ENCODE data around the gene ARFGAP3.

The ARFGAP3 gene

DNA sequence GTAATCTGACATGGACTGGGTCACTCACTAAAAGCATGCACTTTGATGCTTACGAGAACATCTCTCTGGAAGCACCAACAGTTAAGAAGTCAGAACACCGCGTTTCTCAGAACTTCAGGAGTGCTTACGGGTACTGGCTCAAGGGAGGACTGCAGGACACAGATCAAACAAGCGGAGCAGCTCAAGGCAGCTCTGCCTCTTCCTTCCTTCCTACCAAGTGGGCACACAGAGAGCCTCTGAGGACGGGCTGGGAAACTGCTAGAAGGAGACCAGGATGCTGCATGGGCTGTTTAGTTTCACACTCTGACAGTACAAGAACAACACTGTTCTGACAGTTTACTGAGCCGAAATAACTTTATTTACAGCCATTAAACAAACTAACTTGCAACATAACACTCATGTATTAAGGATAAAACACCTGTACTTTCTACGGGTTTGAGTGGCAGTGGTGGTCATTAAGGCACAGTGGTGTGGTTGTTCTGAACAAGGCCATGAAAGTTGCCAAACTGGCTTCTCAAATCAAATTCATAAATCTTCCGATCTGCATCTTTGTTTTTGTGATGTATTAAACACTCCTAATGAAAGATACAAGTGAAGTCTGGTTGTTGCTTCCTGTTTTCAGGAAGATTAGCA is 37.5 kb downstream of the ARFGAP3 start:
- no peak for DNase-seq (ENCODE audit: low read depth)

DNA sequence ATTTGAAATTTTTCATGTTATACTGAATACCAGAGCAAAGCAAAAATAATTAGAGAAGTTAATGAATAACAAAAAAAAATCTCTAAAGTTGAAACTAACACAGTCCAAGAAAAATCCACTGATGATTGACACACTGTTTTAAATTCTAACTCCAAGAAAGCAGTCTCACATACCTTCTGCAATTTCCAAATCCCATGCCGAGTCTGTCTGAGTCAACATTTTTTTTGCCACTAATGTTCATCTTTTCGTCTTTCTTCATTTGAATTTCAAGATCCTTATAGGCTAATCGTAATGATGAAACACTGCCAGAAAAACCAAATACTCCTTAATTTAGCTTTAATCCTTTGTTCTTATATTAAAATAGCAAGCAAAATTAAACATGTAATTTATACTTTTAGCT is 39.5 kb downstream of the ARFGAP3 start:
- DNase-seq (ENCODE audit: low read depth) = no peak

DNA sequence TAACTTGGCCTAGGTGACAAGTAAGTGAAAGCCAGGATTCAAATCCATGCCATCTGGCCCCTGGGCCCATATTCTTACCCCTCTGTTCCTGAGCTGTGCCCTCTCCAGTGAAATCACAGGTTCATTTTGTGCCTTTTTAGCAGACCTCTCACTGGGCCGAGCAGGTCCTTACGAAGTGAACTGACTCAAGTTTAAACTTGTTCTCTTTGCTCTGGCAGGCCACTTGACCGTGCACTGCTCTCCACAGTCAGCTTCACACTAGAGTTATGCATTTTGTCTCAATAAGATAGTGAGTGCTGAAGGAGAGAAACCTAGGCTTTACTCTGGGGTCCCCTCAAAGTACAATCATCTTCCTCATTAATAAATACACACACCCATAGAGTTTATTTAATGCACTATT is 40.7 kb downstream of the ARFGAP3 start:
- DNase-seq (ENCODE audit: low read depth) = no peak

DNA sequence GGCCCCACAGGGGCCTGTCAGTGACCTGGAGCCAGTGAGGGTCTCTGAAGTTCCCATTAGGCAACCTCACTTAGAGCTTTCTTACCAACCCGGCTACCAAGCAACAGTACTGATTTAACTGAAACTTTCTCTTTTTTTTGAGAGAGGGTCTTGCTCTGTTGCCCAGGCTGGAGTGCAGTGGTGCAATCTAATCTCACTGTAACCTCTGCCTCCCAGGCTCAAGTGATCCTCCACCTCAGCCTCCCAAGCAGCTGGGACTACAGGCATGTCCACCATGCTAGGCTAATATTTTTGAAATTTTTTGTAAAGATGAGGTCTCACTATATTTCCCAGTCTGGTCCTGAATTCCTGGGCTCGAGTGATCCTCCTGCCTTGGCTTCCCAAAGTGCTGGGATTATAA is 42.5 kb downstream of the ARFGAP3 start:
- DNase-seq (ENCODE audit: low read depth) = no peak

DNA sequence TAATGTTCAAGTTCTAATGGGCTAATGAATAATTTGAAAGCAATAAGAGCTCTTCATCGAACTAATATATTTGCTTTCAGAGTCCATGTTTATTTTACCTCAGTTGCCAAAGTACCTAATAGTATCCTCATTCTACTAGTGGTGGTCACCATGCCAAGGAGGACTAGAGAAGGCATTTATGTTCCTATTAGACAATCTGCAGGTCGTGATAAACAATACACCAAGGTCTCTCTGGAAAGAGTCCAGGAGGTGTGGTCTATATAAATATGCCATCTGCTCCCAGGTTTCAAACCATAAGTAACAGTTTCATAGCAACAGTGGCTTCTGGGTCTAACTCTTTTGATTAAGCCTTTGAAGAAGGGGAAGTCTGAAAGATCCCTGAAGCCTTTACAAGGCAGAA is 42.9 kb downstream of the ARFGAP3 start:
- no peak for DNase-seq (ENCODE audit: low read depth)

DNA sequence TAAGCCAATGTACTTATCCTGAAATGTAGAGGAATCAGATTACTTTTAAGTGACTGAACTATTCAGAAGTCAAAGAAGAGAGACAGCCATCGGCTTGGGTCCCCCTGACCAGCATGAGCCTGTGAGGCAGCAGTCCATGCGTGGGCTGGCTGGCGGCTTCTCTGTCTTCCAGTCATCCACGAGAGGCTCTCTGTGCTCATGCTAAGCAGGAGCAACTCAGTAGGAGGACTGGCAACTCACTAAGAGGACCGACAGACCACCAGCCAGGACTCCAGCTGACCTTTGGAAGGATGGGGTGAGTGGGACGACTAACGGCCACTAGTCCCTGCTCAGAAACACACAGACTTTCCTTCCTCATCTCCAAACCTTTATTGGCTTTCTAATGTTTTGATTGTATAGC is 43.6 kb downstream of the ARFGAP3 start:
- DNase-seq (ENCODE audit: low read depth) = no peak

DNA sequence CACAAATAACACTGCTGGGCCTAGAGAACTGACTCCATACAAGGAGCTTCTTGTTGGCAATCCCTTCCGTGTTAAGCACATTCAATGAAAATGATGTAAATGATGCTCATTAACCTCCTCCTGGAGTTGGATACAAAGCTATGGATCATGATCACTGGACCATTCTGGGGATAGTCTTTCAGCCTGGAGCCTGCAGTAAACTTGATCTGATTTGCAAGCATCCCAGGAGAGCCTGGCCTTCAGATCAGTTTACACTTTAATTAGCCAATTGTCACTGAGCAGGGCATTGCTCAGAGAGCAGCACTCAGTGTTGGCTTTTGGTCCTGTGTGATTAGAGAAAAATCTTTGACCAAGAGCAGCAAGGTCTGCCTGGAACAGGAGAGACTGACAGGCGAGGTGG is 45.6 kb downstream of the ARFGAP3 start:
- DNase-seq (ENCODE audit: low read depth) = no peak

DNA sequence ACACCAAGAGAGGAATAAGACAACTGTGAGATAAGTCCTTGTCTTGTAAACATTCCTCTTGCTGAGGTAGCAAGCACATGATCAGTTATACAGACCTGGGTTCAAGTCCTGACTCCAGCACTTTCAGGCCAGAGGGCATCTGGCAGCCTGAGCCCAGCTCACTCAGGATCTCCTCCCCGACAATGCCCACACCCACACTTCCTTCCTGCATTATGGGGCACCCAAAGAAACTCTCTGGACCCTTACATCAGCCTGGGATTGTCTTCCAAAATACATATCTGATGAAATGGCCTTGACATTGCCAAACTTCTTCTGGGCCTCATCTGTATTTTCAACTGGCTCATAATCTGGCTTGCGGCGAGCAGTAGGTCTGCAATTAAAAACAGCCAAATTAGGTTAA is 48.6 kb downstream of the ARFGAP3 start:
- no peak for DNase-seq (ENCODE audit: low read depth)

DNA sequence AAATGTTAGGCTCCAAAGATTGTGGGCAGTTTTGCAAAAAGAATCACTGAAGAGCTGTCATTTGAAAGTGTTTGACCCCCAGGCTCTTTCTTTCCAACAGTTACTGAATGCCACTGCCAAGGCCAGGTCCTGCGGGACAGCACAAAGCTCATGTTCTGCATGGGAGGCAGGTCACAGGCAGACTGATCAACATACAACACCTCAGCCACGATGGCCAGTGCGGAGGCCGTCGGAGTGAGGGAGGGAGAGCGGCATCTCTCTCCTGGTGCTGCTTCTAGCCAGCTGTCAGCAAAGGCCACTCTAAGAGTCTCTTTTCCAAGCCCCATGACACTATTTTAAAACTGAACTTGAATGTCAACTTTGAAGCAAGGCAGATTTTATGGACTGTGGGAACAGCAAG is 49.9 kb downstream of the ARFGAP3 start:
- no peak for DNase-seq (ENCODE audit: low read depth)

DNA sequence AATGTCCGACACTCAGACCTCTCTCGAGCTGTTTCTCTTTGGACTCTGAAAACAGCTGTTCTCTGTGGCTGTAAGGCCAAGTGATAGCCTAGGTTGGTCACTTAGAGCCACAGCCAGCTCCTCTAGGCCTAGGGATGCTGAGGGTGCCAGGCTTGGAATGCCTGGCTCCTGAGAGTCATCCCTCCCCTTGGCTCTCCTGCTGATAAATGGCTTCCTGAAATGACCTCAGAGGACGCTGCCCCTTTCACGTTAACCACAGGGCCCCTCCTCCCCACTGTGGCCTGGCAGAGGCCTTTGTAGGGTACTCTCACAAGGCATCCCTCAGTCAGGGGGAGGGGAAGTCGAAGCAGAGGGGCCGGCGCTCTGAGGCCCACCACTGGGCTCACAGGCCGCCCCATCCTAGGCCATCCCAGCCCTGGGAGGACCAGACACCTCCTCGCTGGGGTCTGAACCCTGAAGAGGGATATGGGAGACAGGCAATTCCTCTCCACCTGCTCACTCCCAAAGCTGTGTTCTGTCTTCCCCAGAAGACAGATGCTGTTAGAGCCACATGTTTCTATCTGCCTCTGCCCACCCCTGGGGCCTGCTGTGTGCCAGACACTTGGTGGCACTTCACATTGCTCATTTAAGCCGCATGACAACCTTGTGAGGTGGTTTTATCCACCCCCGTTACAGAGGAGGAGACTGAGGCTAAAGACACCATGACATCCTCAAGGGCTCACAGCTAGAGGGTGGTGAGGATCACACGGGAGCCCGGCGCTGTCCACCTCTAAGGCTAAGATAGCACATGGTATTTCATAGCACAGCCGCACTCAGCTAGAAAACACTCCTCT is 50.9 kb downstream of the ARFGAP3 start:
- no peak for DNase-seq (ENCODE audit: low read depth)

DNA sequence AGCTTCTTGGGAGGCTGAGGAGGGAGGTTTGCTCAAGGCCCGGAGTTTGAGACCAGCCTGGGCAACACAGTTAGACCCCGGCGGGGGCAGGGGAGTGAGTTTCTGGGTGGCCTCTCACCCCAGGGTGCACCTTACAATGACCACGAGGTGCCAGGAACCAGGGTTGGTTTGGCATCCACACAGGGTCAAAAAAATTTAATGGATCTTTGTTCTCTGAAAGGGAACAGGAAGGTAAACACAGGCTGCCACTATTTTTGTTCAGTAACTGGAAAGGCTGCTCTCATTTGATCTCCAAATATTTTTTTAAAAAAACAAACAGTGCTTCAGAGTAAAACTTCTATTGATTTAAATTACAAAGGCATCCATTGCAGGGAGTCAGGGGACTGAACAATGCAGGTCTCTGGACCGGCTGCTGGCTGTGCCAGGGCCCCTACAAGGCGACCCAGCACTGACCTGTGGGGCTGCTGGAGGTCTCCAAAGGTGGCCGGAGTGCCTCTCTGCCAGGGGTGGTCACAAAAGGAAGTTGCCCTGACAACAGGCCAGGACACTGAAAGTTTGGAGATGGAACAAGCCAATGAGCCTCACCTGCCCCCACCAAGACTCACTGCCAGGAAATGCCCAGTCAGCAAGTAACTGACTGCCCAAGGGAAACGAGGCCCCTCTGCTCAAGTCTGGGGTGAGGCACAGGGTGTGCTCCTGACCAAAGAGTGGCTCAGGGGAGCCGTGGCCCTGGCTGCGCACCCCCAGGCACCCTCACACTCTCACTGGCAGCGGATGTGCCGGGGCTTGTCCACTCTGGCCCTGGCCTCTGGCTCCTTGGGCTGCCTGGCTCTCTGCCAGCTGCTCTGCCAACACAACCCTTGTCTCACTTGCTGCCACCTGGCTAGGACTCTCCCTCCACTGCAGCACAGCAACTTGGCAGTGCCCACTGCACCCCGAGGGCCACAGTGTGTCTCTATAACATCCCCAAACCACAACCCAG is 51.8 kb downstream of the ARFGAP3 start:
- no peak for DNase-seq (ENCODE audit: low read depth)

DNA sequence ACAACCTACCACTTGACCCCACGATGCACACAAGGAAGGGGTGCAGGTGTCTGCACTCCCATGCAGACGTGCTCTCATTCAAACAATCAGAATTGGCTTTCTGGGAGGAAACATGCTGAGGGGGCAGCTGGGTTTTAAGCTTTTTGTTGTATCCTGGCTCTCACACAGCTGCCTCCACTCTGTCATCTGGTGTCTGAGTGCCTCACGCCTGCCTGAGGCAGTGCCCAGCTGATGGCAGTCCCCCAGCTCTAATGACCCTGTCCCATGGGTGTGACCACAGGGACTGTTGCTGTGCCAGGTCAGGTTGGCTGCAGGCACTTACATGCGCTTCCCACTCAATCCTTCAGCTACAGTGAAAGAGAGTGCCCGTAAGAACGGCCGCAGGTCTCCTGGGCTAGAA is 53.7 kb downstream of the ARFGAP3 start:
- no peak for DNase-seq (ENCODE audit: low read depth)

DNA sequence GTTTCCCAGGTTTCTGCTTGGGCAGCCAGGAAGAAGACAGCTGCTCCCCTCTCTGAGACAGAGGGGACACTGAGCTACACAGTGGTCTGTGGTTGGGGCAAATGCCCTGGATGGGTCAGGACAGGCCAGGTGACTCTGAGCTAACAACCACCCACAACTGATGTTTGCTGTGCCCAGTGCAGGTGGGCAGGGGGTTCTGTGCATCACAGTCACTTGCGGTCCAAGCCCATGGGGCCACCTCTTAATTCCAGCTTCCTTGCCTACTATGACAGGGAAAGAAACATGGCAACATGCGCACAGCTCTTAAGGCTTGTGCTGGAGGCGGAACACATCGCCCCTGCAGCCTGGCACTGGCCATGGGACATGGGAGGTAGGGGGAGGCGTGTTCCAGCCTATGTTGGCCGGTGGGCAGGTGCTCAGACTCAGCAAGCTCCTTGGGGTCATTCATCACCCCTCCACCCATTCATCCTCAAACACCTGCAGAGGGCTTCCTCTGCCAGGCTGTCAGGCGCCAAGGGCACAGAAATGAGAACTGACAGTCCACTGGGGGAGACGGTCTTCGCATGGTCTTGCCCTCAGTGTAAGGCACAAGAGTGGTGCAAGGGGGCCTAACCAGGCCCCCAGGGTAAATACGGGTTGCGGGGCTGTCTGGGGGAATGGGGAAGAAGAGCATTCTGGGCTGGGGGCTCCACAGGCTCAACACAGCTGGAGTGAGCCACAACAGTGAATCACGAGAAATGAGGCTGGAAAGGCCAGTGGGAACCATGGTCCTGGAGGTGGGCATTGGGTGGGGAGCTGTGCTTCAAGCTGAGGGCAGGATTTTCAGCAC is 55.6 kb downstream of the ARFGAP3 start:
- no peak for DNase-seq (ENCODE audit: low read depth)

DNA sequence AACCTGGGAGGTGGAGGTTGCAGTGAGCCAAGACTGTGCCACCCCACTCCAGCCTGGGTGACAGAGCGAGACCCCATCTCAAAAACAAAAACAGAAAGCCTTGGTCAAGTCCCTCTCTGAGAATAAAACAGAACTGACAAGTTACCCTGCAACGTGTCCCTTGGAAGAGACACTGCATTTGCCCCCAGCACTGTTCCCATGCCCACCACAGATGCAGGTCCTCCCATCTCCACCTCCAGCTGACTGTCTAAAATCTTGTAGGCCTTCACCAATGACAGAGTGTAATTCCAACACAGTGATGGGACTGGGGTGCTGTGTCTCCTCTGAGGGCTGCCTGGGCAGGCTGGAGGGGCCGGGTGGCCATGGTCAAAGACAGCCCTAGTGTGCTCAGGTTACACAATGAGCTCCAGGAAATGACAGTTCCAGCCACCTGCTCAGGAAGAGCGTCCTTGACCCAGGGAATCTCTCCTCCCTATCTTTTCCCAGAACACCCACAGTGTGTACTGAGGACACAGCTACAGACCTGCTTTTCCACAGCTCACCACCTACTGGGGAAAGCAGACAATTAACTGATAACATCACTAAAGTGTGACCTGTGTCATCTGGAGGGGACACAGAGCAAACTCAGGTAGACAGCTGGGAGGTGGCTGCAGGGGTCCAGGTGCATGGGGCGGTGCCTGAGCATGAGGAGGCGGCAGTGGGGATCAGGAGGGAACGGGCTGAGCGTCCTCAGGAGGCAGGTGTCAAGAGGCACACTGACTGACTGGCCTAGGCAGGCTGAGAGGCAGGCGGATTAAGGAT is 56.4 kb downstream of the ARFGAP3 start:
- DNase-seq (ENCODE audit: low read depth) = no peak

DNA sequence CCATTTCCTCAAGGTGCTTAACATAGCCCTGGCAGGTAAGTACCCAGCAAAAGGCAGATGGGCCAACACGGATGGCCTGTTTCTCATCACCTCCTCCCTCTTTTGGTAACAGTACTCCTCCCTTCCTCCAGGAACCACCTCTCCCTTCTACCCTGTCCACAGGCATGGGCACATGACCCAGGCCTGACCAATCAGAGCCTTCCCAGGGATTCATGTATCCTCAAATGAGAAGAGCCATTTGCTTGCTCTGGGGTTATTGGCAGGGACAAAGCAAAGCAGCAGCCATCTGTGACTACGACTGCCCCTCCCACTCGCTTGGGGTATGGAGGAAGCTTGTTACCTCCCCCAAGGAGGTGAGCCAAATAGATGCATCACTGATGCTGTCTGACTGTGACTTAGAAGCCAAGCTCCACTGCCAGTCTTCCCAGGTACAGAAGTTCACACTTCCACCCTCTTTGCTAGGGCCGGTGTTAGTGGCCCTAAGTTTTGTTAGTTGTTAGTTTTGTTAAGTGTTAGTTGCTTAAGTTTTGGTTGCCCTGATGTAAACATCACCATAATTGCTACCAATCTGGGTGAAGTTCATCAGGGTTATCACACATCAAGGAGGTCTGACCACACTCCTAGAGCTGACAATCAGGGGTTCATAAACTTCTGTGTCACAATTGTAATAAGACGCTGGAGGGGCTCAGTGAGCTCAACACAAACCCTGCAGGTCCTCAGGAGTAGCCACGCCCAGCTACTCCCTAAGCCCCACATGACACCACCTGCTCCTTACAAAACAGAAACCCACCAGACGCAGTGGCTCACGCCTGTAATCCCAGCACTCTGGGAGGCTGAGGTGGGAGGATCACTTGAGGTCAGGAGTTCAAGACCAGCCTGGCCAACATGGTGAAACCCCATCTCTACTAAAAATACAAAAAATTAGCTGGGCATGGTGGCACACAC is 57.3 kb downstream of the ARFGAP3 start:
- DNase-seq (ENCODE audit: low read depth) = peak; percentile 31

DNA sequence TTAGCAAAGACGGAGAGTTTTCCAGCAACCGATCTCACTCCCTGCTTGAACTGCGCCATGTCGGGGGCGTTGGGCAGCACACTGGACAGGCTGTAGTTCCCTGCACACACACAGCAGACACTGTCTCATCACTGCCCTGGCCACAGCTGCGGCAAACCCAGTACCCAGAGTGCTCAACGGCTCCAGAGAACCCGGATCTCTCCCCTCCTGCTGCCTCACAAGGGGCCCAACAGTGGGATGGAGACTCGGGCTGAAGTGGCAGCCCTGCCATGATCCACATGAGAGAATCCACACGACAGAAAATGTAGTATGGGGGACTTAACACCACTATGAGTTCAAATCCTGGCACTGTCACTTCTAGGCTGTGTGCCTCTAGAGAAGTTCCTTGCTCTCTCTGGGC is 58.0 kb downstream of the ARFGAP3 start:
- DNase-seq (ENCODE audit: low read depth) = no peak

DNA sequence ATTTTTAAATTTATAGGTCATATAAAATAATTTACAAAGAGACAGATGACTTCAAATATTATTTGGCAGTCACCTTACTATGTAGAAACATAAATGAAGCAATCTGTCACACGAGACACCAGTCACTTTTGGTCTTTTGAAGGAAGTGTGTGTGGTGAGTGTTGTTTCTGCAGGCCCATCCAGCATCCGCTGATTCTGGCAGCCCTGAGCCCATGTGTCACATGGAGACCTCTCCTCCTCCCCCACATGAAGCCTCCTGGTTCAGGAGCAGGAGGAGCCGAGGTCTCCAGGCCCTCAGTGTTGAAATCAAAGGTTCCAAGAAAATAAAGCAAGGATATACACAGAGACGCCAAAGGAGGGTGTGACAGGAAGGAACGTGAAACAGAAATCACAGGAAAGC is 60.1 kb downstream of the ARFGAP3 start:
- no peak for DNase-seq (ENCODE audit: low read depth)

DNA sequence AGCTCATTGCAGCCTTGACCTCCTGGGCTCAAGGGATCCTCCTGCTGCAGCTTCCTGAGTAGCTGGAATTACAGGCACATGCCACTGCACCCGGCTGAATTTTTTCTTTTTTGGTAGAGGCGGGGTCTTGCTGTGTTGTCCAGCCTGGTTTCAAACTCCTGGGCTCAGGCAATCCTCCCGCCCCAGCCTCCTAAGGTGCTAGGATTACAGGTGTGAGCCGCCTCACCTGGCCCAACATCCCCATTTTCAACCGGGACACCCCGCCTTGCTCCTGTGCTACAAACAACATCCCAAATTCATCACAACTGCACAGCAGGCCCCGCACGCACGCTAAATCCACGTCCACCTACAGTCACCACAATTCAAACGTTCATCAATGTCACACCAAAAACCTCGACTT is 61.0 kb downstream of the ARFGAP3 start:
- DNase-seq (ENCODE audit: low read depth) = no peak

Data from ELR (cell line).